ENCODE measurements around the gene VWA2.

GRCh38 chr10:114259824-114260223, 20.8 kb downstream of the VWA2 start:
- TF ChIP-seq ZNF596 (tag by site-specific recombination; IDR thresholded peaks at IDR 0.05) (no peak), ZNF324 (tag by site-specific recombination; IDR thresholded peaks at IDR 0.05) (no peak), ZSCAN18 (tag by site-specific recombination; IDR thresholded peaks at IDR 0.05) (no peak)
